K562 (cell line): ENCODE results near the gene NUP210. TPM values are rescaled to one million over a fixed set of nuclear protein-coding genes. Genes with fewer than 3 reads are reported as not detected.

Experiments
- ASH1L ChIP-seq: fragments of 450-650 bp; IDR thresholded peaks from 2 replicates; pipeline ENCODE4 v1.6.1; 2018; ENCODE audit warnings: borderline replicate concordance, mild to moderate bottlenecking, low read depth; ENCODE audit not compliant: partially characterized antibody
- CREB1 ChIP-seq, 2 experiments: sonication (generic) in 1 of 2; formaldehyde crosslinking in 1 of 2; IDR thresholded peaks; 2 replicates each; pipeline versions ENCODE4 v1.6.1 to v1.8.0; 2012 to 2022; ENCODE audit warnings: inconsistent platforms in 1 of 2, mild to moderate bottlenecking in 1 of 2, missing genetic modification reagents in 1 of 2, moderate library complexity in 1 of 2
- DACH1 ChIP-seq: fragments of 450-650 bp; IDR thresholded peaks from 2 replicates; pipeline ENCODE4 v1.6.1; 2018; ENCODE audit not compliant: partially characterized antibody
- FOXP1 ChIP-seq: sonication (generic); formaldehyde crosslinking; IDR thresholded peaks from 2 replicates; pipeline ENCODE4 v1.8.0; 2022; ENCODE audit warnings: mild to moderate bottlenecking, missing genetic modification reagents
- KLF6 ChIP-seq: fragments of 250-450 bp; sonication (Bioruptor Pico); IDR thresholded peaks from 2 replicates; pipeline ENCODE4 v1.4.0; 2020; ENCODE audit warnings: mild to moderate bottlenecking, moderate library complexity, borderline replicate concordance
- SUPT5H ChIP-seq: fragments of 450-650 bp; IDR thresholded peaks from 2 replicates; pipeline ENCODE4 v1.6.1; 2016
- TAL1 ChIP-seq: fragments of 450-650 bp; IDR thresholded peaks from 2 replicates; pipeline ENCODE4 v1.6.1; 2016; ENCODE audit warnings: mild to moderate bottlenecking
- TEAD4 ChIP-seq, 2 experiments: sonication (generic) in 1 of 2; formaldehyde crosslinking in 1 of 2; IDR thresholded peaks; 2 replicates each; pipeline versions ENCODE4 v1.6.1 to v1.8.0; 2012 to 2022; ENCODE audit warnings: borderline replicate concordance in 1 of 2, inconsistent platforms in 1 of 2, low read length in 1 of 2, mild to moderate bottlenecking in 1 of 2, missing genetic modification reagents in 1 of 2
- ZNF133 ChIP-seq: fragments of 250-450 bp; sonication (Bioruptor Pico); IDR thresholded peaks from 2 replicates; pipeline ENCODE4 v1.4.0; 2020; ENCODE audit warnings: mild to moderate bottlenecking
- polyA plus RNA-seq, 8 experiments: library from polyadenylated mRNA; depleted of rRNA in 4 of 8; stranded (reverse) in 5 of 8; unstranded in 3 of 8; fragments of >200 nt; fragmentation: Nextera tagmentation in 2 of 8; fragmentation: Illumina TruSeq in 1 of 8; extraction: Ambion mirVana in 2 of 8; extraction: Trizol in 1 of 8; gene quantifications; 2 replicates each; pipeline versions ENCODE4 v1.2.1 to v1.2.3, GENCODE V29; 2011 to 2014; ENCODE audit warnings: inconsistent platforms in 1 of 8, missing spikeins in 1 of 8
- total RNA-seq, 7 experiments: library from RNA; depleted of rRNA in 6 of 7; stranded (reverse); fragments of >200 nt in 6 of 7; fragmentation: Illumina TruSeq in 2 of 7; extraction: Trizol in 2 of 7; gene quantifications; 2 replicates each; pipeline versions ENCODE4 v1.2.1 to v1.2.3, GENCODE V29; 2011 to 2021; ENCODE audit warnings: low replicate concordance in 1 of 7
- TF ChIP-seq, protein P1 (sequence below): fragments of 200-800 bp; sonication (Bioruptor generic); IDR thresholded peaks from 2 replicates; pipeline ENCODE4 v1.6.1; 2016; ENCODE audit warnings: missing genetic modification characterization, missing compliant biosample characterization

Gene NUP210
- total and polyA plus RNA-seq, 9 of the 15 experiments (the other 6 are each of a cell fraction or from before 2014, with no cell fraction given): 1.2 to 138 (median 44.0) TPM

DNA sequence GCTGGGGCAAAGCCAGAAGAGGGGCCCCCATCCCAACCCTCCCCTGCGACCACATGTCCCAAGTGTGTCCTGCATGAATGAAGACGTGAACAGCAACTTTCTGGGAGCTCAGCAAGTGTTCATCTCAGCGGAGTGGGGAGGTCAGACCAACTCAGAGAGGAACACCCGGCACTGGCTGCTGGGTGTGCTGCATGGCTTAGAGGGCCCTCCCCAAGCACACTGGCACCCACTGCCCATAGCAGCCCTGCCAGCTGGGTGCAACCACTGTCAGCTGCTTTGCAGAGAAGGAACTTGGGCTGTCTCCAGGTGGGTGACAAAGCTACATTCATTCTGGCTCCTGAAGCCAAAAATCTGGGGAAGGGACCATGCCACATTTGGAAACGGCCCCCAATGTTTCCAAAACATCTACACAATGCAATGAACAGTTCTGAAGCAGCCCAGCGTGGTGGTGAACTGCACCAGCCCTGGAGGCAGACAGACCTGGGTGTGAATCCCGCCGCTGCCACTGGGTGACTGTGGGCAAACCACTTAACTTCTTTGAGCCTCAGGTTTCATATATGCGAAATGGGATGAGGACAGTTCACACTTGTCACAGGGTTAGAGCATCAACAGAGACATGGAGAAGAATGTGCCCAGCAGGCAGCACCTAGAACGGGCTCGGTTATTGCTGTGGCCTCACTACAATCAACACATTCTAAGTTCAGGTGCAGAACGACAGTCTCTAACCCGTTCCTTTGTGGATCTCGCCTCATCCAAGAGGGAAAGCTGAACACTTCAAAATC lies 145.4 kb downstream of the NUP210 start (continued):
- TF ChIP-seq TEAD4 (IDR thresholded peaks at IDR 0.05; ENCODE audit: low read length) (no peak), TEAD4 (CRISPR knock-in tag; IDR thresholded peaks at IDR 0.05; ENCODE audit: borderline replicate concordance) (no peak), DACH1 (no peak), ZNF133 (CRISPR knock-in tag) (no peak), KLF6 (CRISPR knock-in tag) (no peak), TAL1 (no peak), SUPT5H (no peak), ASH1L (no peak), FOXP1 (CRISPR knock-in tag) (no peak), CREB1 (IDR thresholded peaks at IDR 0.05) (no peak), CREB1 (CRISPR knock-in tag; IDR thresholded peaks at IDR 0.05) (no peak)
- TF ChIP-seq, protein P1, sequence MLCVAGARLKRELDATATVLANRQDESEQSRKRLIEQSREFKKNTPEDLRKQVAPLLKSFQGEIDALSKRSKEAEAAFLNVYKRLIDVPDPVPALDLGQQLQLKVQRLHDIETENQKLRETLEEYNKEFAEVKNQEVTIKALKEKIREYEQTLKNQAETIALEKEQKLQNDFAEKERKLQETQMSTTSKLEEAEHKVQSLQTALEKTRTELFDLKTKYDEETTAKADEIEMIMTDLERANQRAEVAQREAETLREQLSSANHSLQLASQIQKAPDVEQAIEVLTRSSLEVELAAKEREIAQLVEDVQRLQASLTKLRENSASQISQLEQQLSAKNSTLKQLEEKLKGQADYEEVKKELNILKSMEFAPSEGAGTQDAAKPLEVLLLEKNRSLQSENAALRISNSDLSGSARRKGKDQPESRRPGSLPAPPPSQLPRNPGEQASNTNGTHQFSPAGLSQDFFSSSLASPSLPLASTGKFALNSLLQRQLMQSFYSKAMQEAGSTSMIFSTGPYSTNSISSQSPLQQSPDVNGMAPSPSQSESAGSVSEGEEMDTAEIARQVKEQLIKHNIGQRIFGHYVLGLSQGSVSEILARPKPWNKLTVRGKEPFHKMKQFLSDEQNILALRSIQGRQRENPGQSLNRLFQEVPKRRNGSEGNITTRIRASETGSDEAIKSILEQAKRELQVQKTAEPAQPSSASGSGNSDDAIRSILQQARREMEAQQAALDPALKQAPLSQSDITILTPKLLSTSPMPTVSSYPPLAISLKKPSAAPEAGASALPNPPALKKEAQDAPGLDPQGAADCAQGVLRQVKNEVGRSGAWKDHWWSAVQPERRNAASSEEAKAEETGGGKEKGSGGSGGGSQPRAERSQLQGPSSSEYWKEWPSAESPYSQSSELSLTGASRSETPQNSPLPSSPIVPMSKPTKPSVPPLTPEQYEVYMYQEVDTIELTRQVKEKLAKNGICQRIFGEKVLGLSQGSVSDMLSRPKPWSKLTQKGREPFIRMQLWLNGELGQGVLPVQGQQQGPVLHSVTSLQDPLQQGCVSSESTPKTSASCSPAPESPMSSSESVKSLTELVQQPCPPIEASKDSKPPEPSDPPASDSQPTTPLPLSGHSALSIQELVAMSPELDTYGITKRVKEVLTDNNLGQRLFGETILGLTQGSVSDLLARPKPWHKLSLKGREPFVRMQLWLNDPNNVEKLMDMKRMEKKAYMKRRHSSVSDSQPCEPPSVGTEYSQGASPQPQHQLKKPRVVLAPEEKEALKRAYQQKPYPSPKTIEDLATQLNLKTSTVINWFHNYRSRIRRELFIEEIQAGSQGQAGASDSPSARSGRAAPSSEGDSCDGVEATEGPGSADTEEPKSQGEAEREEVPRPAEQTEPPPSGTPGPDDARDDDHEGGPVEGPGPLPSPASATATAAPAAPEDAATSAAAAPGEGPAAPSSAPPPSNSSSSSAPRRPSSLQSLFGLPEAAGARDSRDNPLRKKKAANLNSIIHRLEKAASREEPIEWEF (CRISPR knock-in tag): no peak
